H9 (cell line): ENCODE measurements around the gene TCEAL5. TPM values are rescaled to one million over a fixed set of nuclear protein-coding genes. Genes with fewer than 3 reads are reported as not detected.

Source experiments
- DNase-seq: peaks from one replicate; pipeline ENCODE4 v3.0.0-alpha.2; 2017
- H2AFZ ChIP-seq: one replicate; pipeline ENCODE4 v1.6.1; 2013; ENCODE audit warnings: mild to moderate bottlenecking, low read length, control low read depth, moderate library complexity
- H2AK5ac ChIP-seq: 2 replicates; pipeline ENCODE4 v1.6.1; 2013; ENCODE audit warnings: low read length, control low read depth, mixed read lengths; ENCODE audit not compliant: insufficient read length
- H2BK120ac ChIP-seq: one replicate; pipeline ENCODE4 v1.6.1; 2013; ENCODE audit warnings: low read depth, mild to moderate bottlenecking, low read length, control low read depth, inconsistent platforms; ENCODE audit not compliant: poor library complexity, severe bottlenecking
- H2BK12ac ChIP-seq: 2 replicates; pipeline ENCODE4 v1.6.1; 2013; ENCODE audit warnings: low read length, control low read depth, mixed read lengths, low read depth; ENCODE audit not compliant: insufficient read length
- H2BK15ac ChIP-seq: 2 replicates; pipeline ENCODE4 v1.6.1; 2013; ENCODE audit warnings: low read depth, low read length, control low read depth
- H2BK20ac ChIP-seq: one replicate; pipeline ENCODE4 v1.6.1; 2013; ENCODE audit warnings: low read depth, mild to moderate bottlenecking, low read length, control low read depth, inconsistent platforms; ENCODE audit not compliant: poor library complexity, severe bottlenecking
- H2BK5ac ChIP-seq: 2 replicates; pipeline ENCODE4 v1.6.1; 2013; ENCODE audit warnings: low read length, control low read depth, mixed read lengths; ENCODE audit not compliant: insufficient read length
- H3K14ac ChIP-seq: 2 replicates; pipeline ENCODE4 v1.6.1; 2013; ENCODE audit warnings: low read length, control low read depth; ENCODE audit not compliant: insufficient read depth
- H3K18ac ChIP-seq: 2 replicates; pipeline ENCODE4 v1.6.1; 2013; ENCODE audit warnings: low read depth, mild to moderate bottlenecking, mixed read lengths, low read length, control low read depth; ENCODE audit not compliant: insufficient read length
- H3K23ac ChIP-seq: 2 replicates; pipeline ENCODE4 v1.6.1; 2013; ENCODE audit warnings: low read length, control low read depth, mixed read lengths, low read depth; ENCODE audit not compliant: insufficient read length
- H3K23me2 ChIP-seq: 2 replicates; pipeline ENCODE4 v1.6.1; 2013; ENCODE audit warnings: low read depth, mild to moderate bottlenecking, mixed read lengths, low read length, control low read depth; ENCODE audit not compliant: insufficient read length, poor library complexity, severe bottlenecking
- H3K27ac ChIP-seq: 2 replicates; pipeline ENCODE4 v1.5.1; 2013; ENCODE audit warnings: low read length, control low read depth, mixed read lengths, low read depth; ENCODE audit not compliant: insufficient read length
- H3K27me3 ChIP-seq: 2 replicates; pipeline ENCODE4 v1.6.1; 2013; ENCODE audit warnings: low read length, control low read depth, inconsistent platforms; ENCODE audit not compliant: insufficient read depth
- H3K4ac ChIP-seq: 2 replicates; pipeline ENCODE4 v1.6.1; 2013; ENCODE audit warnings: low read depth, mild to moderate bottlenecking, control low read depth, inconsistent platforms, low read length, moderate library complexity
- H3K4me1 ChIP-seq: 2 replicates; pipeline ENCODE4 v1.6.1; 2013; ENCODE audit warnings: low read length, control low read depth, inconsistent platforms; ENCODE audit not compliant: insufficient read depth
- H3K4me2 ChIP-seq: 2 replicates; pipeline ENCODE4 v1.6.1; 2013; ENCODE audit warnings: low read length, control low read depth, mixed read lengths; ENCODE audit not compliant: insufficient read length, insufficient read depth
- H3K56ac ChIP-seq: 2 replicates; pipeline ENCODE4 v1.6.1; 2013; ENCODE audit warnings: low read depth, mild to moderate bottlenecking, mixed read lengths, low read length, control low read depth; ENCODE audit not compliant: insufficient read length
- H3K79me1 ChIP-seq: 2 replicates; pipeline ENCODE4 v1.6.1; 2013; ENCODE audit warnings: low read depth, mild to moderate bottlenecking, moderate library complexity, low read length, control low read depth, inconsistent platforms; ENCODE audit not compliant: insufficient read depth, poor library complexity, severe bottlenecking
- H3K79me2 ChIP-seq: 2 replicates; pipeline ENCODE4 v1.6.1; 2013; ENCODE audit warnings: low read length, control low read depth, inconsistent platforms; ENCODE audit not compliant: insufficient read depth
- H3K9ac ChIP-seq: 2 replicates; pipeline ENCODE4 v1.6.1; 2013; ENCODE audit warnings: low read length, control low read depth, mixed read lengths; ENCODE audit not compliant: insufficient read length; ENCODE audit errors: extremely low read depth
- H3K9me3 ChIP-seq: one replicate; pipeline ENCODE4 v1.6.1; 2013; ENCODE audit warnings: low read depth, low read length, inconsistent platforms; ENCODE audit not compliant: control insufficient read depth
- H3T11ph ChIP-seq: one replicate; pipeline ENCODE4 v1.6.1; 2013; ENCODE audit warnings: mild to moderate bottlenecking, low read length, control low read depth, inconsistent platforms
- H4K20me1 ChIP-seq: one replicate; pipeline ENCODE4 v1.6.1; 2013; ENCODE audit not compliant: control insufficient read depth, insufficient read length, insufficient read depth
- H4K5ac ChIP-seq: 2 replicates; pipeline ENCODE4 v1.6.1; 2013; ENCODE audit warnings: low read depth, mild to moderate bottlenecking, mixed read lengths, low read length, control low read depth; ENCODE audit not compliant: insufficient read length
- H4K8ac ChIP-seq: replicated peaks from 2 replicates; pipeline ENCODE4 v1.6.1; 2013; ENCODE audit warnings: low read length, control low read depth, mixed read lengths, low read depth; ENCODE audit not compliant: insufficient read length
- H4K91ac ChIP-seq: 2 replicates; pipeline ENCODE4 v1.6.1; 2013; ENCODE audit warnings: low read depth, mild to moderate bottlenecking, moderate library complexity, mixed read lengths, low read length, control low read depth; ENCODE audit not compliant: insufficient read length
- H3K27ac Mint-ChIP-seq, 3 experiments: 2 replicates in 2 of 3; 3 replicates in 1 of 3; pipeline ENCODE4 v1.8.0; 2020 to 2021; ENCODE audit warnings: mixed read lengths in 3 of 3, mild to moderate bottlenecking in 1 of 3, moderate library complexity in 1 of 3
- H3K27me3 Mint-ChIP-seq: 2 replicates; pipeline ENCODE4 v1.8.0; 2021; ENCODE audit warnings: low read depth, mild to moderate bottlenecking, moderate library complexity, mixed read lengths
- H3K36me3 Mint-ChIP-seq, 3 experiments: 2 replicates in 2 of 3; 3 replicates in 1 of 3; pipeline ENCODE4 v1.8.0; 2020 to 2021; ENCODE audit warnings: low read depth in 3 of 3, mixed read lengths in 3 of 3; ENCODE audit not compliant: insufficient read depth in 1 of 3
- H3K4me1 Mint-ChIP-seq, 2 experiments: 2 replicates each; pipeline ENCODE4 v1.8.0; 2020; ENCODE audit warnings: mixed read lengths in 2 of 2
- H3K4me3 Mint-ChIP-seq, 2 experiments: 2 replicates in 1 of 2; 3 replicates in 1 of 2; pipeline ENCODE4 v1.8.0; 2020 to 2021; ENCODE audit warnings: mild to moderate bottlenecking in 2 of 2, mixed read lengths in 2 of 2, moderate library complexity in 1 of 2
- H3K9me3 Mint-ChIP-seq, 2 experiments: 2 replicates in 1 of 2; 3 replicates in 1 of 2; pipeline ENCODE4 v1.8.0; 2020; ENCODE audit warnings: mild to moderate bottlenecking in 2 of 2, mixed read lengths in 2 of 2, moderate library complexity in 1 of 2
- total RNA-seq: library from RNA; stranded (reverse); gene quantifications from 2 replicates; pipeline ENCODE4 v1.2.1, GENCODE V29; 2021
- TF ChIP-seq, protein P1 (sequence below): fragments of 200-600 bp; sonication (generic); conservative IDR thresholded peaks from 3 replicates; pipeline ENCODE4 v1.8.0; 2021; ENCODE audit warnings: antibody characterized with exemption, mild to moderate bottlenecking

Gene TCEAL5
- total RNA-seq, 1 experiment from 2014 or later, result not detected

DNA sequence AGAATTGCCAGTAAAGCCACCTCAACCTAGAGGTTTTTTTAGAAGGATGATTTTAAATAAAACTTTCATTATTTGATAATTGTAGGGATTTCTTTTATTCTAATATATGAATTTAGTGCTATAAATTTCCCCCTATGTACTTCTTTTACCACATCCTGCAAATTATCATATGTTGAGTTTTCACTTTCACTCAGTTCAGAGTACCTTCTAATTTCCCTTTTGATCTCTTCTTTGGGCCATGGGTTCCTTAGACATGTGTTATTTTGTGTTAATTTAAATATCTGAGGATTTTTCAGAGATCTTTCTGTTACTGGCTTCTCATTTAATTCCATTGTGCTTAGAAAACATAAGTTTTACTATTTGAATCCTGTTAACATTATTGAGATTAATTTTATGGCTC lies 28.2 kb upstream of the TCEAL5 start:
- no peak overlapping the region for H4K8ac ChIP-seq
- no peak for DNase-seq
- no peaks in the 10 kb centered on the region for H3K79me1 ChIP-seq
- no peak overlapping the region for H3K9ac ChIP-seq
- TF ChIP-seq, protein P1, sequence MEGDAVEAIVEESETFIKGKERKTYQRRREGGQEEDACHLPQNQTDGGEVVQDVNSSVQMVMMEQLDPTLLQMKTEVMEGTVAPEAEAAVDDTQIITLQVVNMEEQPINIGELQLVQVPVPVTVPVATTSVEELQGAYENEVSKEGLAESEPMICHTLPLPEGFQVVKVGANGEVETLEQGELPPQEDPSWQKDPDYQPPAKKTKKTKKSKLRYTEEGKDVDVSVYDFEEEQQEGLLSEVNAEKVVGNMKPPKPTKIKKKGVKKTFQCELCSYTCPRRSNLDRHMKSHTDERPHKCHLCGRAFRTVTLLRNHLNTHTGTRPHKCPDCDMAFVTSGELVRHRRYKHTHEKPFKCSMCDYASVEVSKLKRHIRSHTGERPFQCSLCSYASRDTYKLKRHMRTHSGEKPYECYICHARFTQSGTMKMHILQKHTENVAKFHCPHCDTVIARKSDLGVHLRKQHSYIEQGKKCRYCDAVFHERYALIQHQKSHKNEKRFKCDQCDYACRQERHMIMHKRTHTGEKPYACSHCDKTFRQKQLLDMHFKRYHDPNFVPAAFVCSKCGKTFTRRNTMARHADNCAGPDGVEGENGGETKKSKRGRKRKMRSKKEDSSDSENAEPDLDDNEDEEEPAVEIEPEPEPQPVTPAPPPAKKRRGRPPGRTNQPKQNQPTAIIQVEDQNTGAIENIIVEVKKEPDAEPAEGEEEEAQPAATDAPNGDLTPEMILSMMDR, result no peak
- no peak overlapping the region for H3T11ph ChIP-seq
- no peak overlapping the region for H4K5ac ChIP-seq
- no peak overlapping the region for H4K91ac ChIP-seq
- no peak overlapping the region for H3K14ac ChIP-seq
- no peak overlapping the region for H2BK120ac ChIP-seq
- Mint-ChIP-seq H3K4me1 (peaks cover 0 to 3% of the 10 kb centered on the region in 2 experiments; a peak in 2 of 4 replicates), H3K27ac (no peak overlapping the region), H3K9me3 (peaks cover 0 to 49% of the 10 kb centered on the region in 2 experiments; a peak in 3 of 5 replicates), H3K27me3 (no peaks in the 10 kb centered on the region), H3K36me3 (peaks cover 2 to 10% (median 8%) of the 10 kb centered on the region in 3 experiments; a peak in 5 of 7 replicates), H3K4me3 (no peak overlapping the region)
- H2AFZ ChIP-seq, result no peak overlapping the region
- H3K4me1 ChIP-seq, result no peaks in the 10 kb centered on the region
- H3K23me2 ChIP-seq, result no peaks in the 10 kb centered on the region
- no peak overlapping the region for H3K4me2 ChIP-seq
- no peak overlapping the region for H2BK5ac ChIP-seq
- H4K20me1 ChIP-seq, result peaks cover 2% of the 10 kb centered on the region
- no peak overlapping the region for H2BK15ac ChIP-seq
- no peak overlapping the region for H2BK12ac ChIP-seq
- no peak overlapping the region for H2AK5ac ChIP-seq
- no peaks in the 10 kb centered on the region for H3K79me2 ChIP-seq
- no peak overlapping the region for H3K56ac ChIP-seq
- H3K27me3 ChIP-seq, result no peaks in the 10 kb centered on the region
- no peak overlapping the region for H2BK20ac ChIP-seq
- no peaks in the 10 kb centered on the region for H3K9me3 ChIP-seq
- H3K4ac ChIP-seq, result no peak overlapping the region
- H3K23ac ChIP-seq, result no peak overlapping the region
- no peak overlapping the region for H3K27ac ChIP-seq
- H3K18ac ChIP-seq, result no peak overlapping the region
